Astrocyte (in vitro differentiated cells and primary cell): ENCODE data around the gene OGFOD2. TPM values are rescaled to one million over a fixed set of nuclear protein-coding genes. Genes with fewer than 3 reads are reported as not detected.

Experiments used
- DNase-seq: peaks from one replicate; pipeline ENCODE4 v3.0.0-alpha.2; 2010; ENCODE audit warnings: low read depth
- FAIRE-seq: peaks from 2 replicates; lab custom pipeline; 2011; peaks lifted over from hg19 to GRCh38; lab: Jason Lieb, UNC
- H2AFZ ChIP-seq: 2 replicates; pipeline ENCODE4 v1.6.0; 2012; ENCODE audit warnings: low read depth, low read length, inconsistent platforms
- H3K27ac ChIP-seq: 2 replicates; pipeline ENCODE4 v1.5.1; 2011; ENCODE audit warnings: low read depth, low read length, inconsistent platforms
- H3K27me3 ChIP-seq: 2 replicates; pipeline ENCODE4 v1.6.0; 2011; ENCODE audit warnings: low read length, inconsistent platforms; ENCODE audit not compliant: insufficient read depth
- H3K36me3 ChIP-seq: 2 replicates; pipeline ENCODE4 v1.5.1; 2011; ENCODE audit warnings: low read length, inconsistent platforms; ENCODE audit not compliant: insufficient read depth
- H3K4me1 ChIP-seq: 2 replicates; pipeline ENCODE4 v1.5.1; 2011; ENCODE audit warnings: low read length, inconsistent platforms; ENCODE audit not compliant: insufficient read depth
- H3K4me2 ChIP-seq: 2 replicates; pipeline ENCODE4 v1.6.0; 2012; ENCODE audit warnings: low read length, inconsistent platforms
- H3K4me3 ChIP-seq: 2 replicates; pipeline ENCODE4 v1.5.1; 2011; ENCODE audit warnings: low read depth, mild to moderate bottlenecking, low read length, inconsistent platforms; ENCODE audit not compliant: insufficient read depth
- H3K79me2 ChIP-seq: 2 replicates; pipeline ENCODE4 v1.6.0; 2012; ENCODE audit warnings: mild to moderate bottlenecking, low read length, inconsistent platforms; ENCODE audit not compliant: insufficient read depth
- H3K9ac ChIP-seq: 2 replicates; pipeline ENCODE4 v1.6.0; 2012; ENCODE audit warnings: mild to moderate bottlenecking, low read length, inconsistent platforms
- H3K9me3 ChIP-seq: 2 replicates; pipeline ENCODE4 v1.5.1; 2012; ENCODE audit warnings: low read depth, mild to moderate bottlenecking, low read length, inconsistent platforms; ENCODE audit not compliant: insufficient read depth
- H4K20me1 ChIP-seq: 2 replicates; pipeline ENCODE4 v1.6.0; 2012; ENCODE audit warnings: low read length, inconsistent platforms; ENCODE audit not compliant: insufficient read depth
- H3K27ac Mint-ChIP-seq: one replicate; pipeline ENCODE4 v1.8.0; 2021; ENCODE audit warnings: mild to moderate bottlenecking, mixed read lengths; ENCODE audit not compliant: unreplicated experiment
- H3K27me3 Mint-ChIP-seq: one replicate; pipeline ENCODE4 v1.8.0; 2021; ENCODE audit warnings: low read depth, mixed read lengths; ENCODE audit not compliant: unreplicated experiment
- H3K36me3 Mint-ChIP-seq: one replicate; pipeline ENCODE4 v1.8.0; 2021; ENCODE audit warnings: low read depth, mixed read lengths; ENCODE audit not compliant: unreplicated experiment
- H3K4me1 Mint-ChIP-seq: one replicate; pipeline ENCODE4 v1.8.0; 2021; ENCODE audit warnings: low read depth, mixed read lengths; ENCODE audit not compliant: unreplicated experiment
- H3K4me3 Mint-ChIP-seq: one replicate; pipeline ENCODE4 v1.8.0; 2021; ENCODE audit warnings: mild to moderate bottlenecking, moderate library complexity, mixed read lengths; ENCODE audit not compliant: unreplicated experiment
- H3K9me3 Mint-ChIP-seq: one replicate; pipeline ENCODE4 v1.8.0; 2021; ENCODE audit warnings: mild to moderate bottlenecking, mixed read lengths; ENCODE audit not compliant: unreplicated experiment
- EZH2 ChIP-seq: IDR thresholded peaks from 2 replicates; pipeline ENCODE4 v1.6.1; 2012; ENCODE audit warnings: mild to moderate bottlenecking, low read length, inconsistent platforms; ENCODE audit not compliant: insufficient read depth
- total RNA-seq: library from RNA; stranded (reverse); gene quantifications from 2 replicates; pipeline ENCODE4 v1.2.1, GENCODE V29; 2021
- TF ChIP-seq, protein P1 (sequence below): IDR thresholded peaks from 2 replicates; pipeline ENCODE4 v1.5.1; 2011; ENCODE audit warnings: low read depth, mild to moderate bottlenecking, inconsistent platforms, low read length, moderate library complexity; ENCODE audit not compliant: insufficient read depth

The OGFOD2 gene
- total RNA-seq, 1 donor from 2014 or later = 13.3 TPM

DNA sequence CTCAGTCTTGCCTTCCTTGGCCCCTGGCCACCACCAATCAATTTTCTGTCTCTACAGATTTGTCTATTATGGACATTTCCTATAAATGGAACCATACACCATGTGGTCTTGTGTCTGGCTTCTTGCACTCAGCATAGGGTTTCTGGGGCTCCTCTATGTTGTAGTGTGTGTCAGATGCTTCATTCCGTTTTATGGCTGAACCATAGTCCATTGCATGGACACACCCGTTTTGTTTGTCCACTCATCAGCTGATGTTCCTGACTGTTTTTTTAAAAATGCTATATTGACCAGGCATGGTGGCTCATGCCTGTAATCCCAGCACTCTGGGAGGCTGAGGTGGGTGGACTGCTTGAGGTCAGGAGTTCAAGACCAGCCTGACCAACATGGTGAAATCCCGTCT, 26.4 kb downstream of the OGFOD2 start:
- H3K27me3 Mint-ChIP-seq = peaks cover 3% of the 10 kb centered on the region
- H3K4me3 ChIP-seq = no peak overlapping the region
- H3K36me3 Mint-ChIP-seq = peaks cover 7% of the 10 kb centered on the region
- no peak overlapping the region for H3K27ac Mint-ChIP-seq
- peaks cover 1% of the 10 kb centered on the region for H3K9me3 Mint-ChIP-seq
- FAIRE-seq (no peak), DNase-seq (no peak)
- no peak overlapping the region for H3K9ac ChIP-seq
- H3K4me1 Mint-ChIP-seq = no peaks in the 10 kb centered on the region
- H3K27me3 ChIP-seq = no peaks in the 10 kb centered on the region
- H4K20me1 ChIP-seq = no peaks in the 10 kb centered on the region
- H3K36me3 ChIP-seq = no peaks in the 10 kb centered on the region
- H3K4me1 ChIP-seq = no peaks in the 10 kb centered on the region
- H3K27ac ChIP-seq = no peak overlapping the region
- TF ChIP-seq EZH2 = no peak
- TF ChIP-seq, protein P1, sequence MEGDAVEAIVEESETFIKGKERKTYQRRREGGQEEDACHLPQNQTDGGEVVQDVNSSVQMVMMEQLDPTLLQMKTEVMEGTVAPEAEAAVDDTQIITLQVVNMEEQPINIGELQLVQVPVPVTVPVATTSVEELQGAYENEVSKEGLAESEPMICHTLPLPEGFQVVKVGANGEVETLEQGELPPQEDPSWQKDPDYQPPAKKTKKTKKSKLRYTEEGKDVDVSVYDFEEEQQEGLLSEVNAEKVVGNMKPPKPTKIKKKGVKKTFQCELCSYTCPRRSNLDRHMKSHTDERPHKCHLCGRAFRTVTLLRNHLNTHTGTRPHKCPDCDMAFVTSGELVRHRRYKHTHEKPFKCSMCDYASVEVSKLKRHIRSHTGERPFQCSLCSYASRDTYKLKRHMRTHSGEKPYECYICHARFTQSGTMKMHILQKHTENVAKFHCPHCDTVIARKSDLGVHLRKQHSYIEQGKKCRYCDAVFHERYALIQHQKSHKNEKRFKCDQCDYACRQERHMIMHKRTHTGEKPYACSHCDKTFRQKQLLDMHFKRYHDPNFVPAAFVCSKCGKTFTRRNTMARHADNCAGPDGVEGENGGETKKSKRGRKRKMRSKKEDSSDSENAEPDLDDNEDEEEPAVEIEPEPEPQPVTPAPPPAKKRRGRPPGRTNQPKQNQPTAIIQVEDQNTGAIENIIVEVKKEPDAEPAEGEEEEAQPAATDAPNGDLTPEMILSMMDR = no peak
- no peak overlapping the region for H3K4me3 Mint-ChIP-seq
- H2AFZ ChIP-seq = no peak overlapping the region
- H3K9me3 ChIP-seq = no peaks in the 10 kb centered on the region
- H3K4me2 ChIP-seq = no peak overlapping the region
- no peaks in the 10 kb centered on the region for H3K79me2 ChIP-seq

- peaks cover 6% of the 10 kb centered on the region for H3K4me1 ChIP-seq
- FAIRE-seq (no peak), DNase-seq (no peak)
- no peak overlapping the region for H3K9ac ChIP-seq
- Mint-ChIP-seq H3K4me1 (peaks cover 6% of the 10 kb centered on the region), H3K27me3 (peaks cover 3% of the 10 kb centered on the region), H3K9me3 (peaks cover 1% of the 10 kb centered on the region), H3K4me3 (no peak overlapping the region), H3K27ac (no peak overlapping the region), H3K36me3 (peaks cover 9% of the 10 kb centered on the region)
- H3K4me3 ChIP-seq = no peak overlapping the region
- H3K27me3 ChIP-seq = no peaks in the 10 kb centered on the region
- no peak overlapping the region for H3K4me2 ChIP-seq
- H3K36me3 ChIP-seq = no peaks in the 10 kb centered on the region
- H4K20me1 ChIP-seq = no peaks in the 10 kb centered on the region
- no peak overlapping the region for H3K27ac ChIP-seq
- H3K79me2 ChIP-seq = no peaks in the 10 kb centered on the region
- H2AFZ ChIP-seq = no peak overlapping the region
- TF ChIP-seq EZH2 = no peak
- TF ChIP-seq, protein P1 = no peak
- no peaks in the 10 kb centered on the region for H3K9me3 ChIP-seq
Observed at GRCh38 chr12:123003257-123003656, 28.2 kb downstream of the OGFOD2 start.

GRCh38 chr12:123004287-123004686, 29.2 kb downstream of the OGFOD2 start:
- Mint-ChIP-seq H3K36me3 (peaks cover 9% of the 10 kb centered on the region), H3K4me3 (no peak overlapping the region), H3K27me3 (peaks cover 3% of the 10 kb centered on the region), H3K9me3 (no peaks in the 10 kb centered on the region), H3K27ac (no peak overlapping the region), H3K4me1 (peaks cover 6% of the 10 kb centered on the region)
- Histone ChIP-seq H3K27me3 (no peaks in the 10 kb centered on the region), H2AFZ (no peak overlapping the region), H3K36me3 (no peaks in the 10 kb centered on the region), H4K20me1 (no peaks in the 10 kb centered on the region), H3K4me3 (no peak overlapping the region), H3K4me2 (no peak overlapping the region), H3K9me3 (no peaks in the 10 kb centered on the region), H3K79me2 (no peaks in the 10 kb centered on the region), H3K27ac (no peak overlapping the region), H3K9ac (no peak overlapping the region), H3K4me1 (peaks cover 6% of the 10 kb centered on the region)
- FAIRE-seq (no peak), DNase-seq (no peak)
- no peak for TF ChIP-seq EZH2
- TF ChIP-seq, protein P1 = no peak
